GM23338 (cell line): ENCODE measurements around the gene BUB1B. TPM values are rescaled to one million over a fixed set of nuclear protein-coding genes. Genes with fewer than 3 reads are reported as not detected.
A peak's percentile ranks its signal among the peaks of the same experiment; 100 is the strongest.

Experiments
- ATAC-seq: fragments of 200-7000 bp; cut with Tn5 transposase; 3 replicates; pipeline ENCODE4 v1.9.1; 2020
- DNase-seq: peaks from one replicate; pipeline ENCODE4 v3.0.0-alpha.2; 2015; ENCODE audit warnings: low spot score
- H2AFZ ChIP-seq: fragments of 200-600 bp; sonication (generic); 2 replicates; pipeline ENCODE4 v1.8.0; 2016; ENCODE audit warnings: antibody characterized with exemption, mild to moderate bottlenecking, moderate library complexity
- H3F3A ChIP-seq: fragments of 200-600 bp; sonication (generic); replicated peaks from 2 replicates; pipeline ENCODE4 v1.8.0; 2017; ENCODE audit warnings: antibody characterized with exemption, mixed run types, low read depth
- H3K27ac ChIP-seq: fragments of 200-600 bp; sonication (generic); 2 replicates; pipeline ENCODE4 v1.6.1; 2016; ENCODE audit warnings: low read depth
- H3K27me3 ChIP-seq: fragments of 200-600 bp; sonication (generic); 2 replicates; pipeline ENCODE4 v1.8.0; 2016; ENCODE audit warnings: mild to moderate bottlenecking, mixed run types, moderate library complexity; ENCODE audit not compliant: insufficient read depth
- H3K36me3 ChIP-seq: fragments of 200-600 bp; sonication (generic); 2 replicates; pipeline ENCODE4 v1.8.0; 2016; ENCODE audit warnings: mild to moderate bottlenecking; ENCODE audit not compliant: insufficient read depth
- H3K4me1 ChIP-seq: fragments of 200-600 bp; sonication (generic); 2 replicates; pipeline ENCODE4 v1.8.0; 2016; ENCODE audit warnings: mild to moderate bottlenecking, moderate library complexity; ENCODE audit not compliant: insufficient read depth
- H3K4me2 ChIP-seq: fragments of 200-600 bp; sonication (generic); 2 replicates; pipeline ENCODE4 v1.7.1; 2017; ENCODE audit warnings: mixed run types
- H3K4me3 ChIP-seq: fragments of 200-600 bp; sonication (generic); 2 replicates; pipeline ENCODE4 v1.6.1; 2016; ENCODE audit warnings: mixed run types
- H3K79me2 ChIP-seq: fragments of 200-600 bp; sonication (generic); replicated peaks from 2 replicates; pipeline ENCODE4 v1.8.0; 2017; ENCODE audit warnings: mild to moderate bottlenecking; ENCODE audit not compliant: insufficient read depth
- H3K9me2 ChIP-seq: fragments of 200-600 bp; sonication (generic); 2 replicates; pipeline ENCODE4 v1.8.0; 2017; ENCODE audit not compliant: insufficient read depth
- H4K20me1 ChIP-seq: fragments of 200-600 bp; sonication (generic); replicated peaks from 2 replicates; pipeline ENCODE4 v1.8.0; 2017; ENCODE audit warnings: mild to moderate bottlenecking; ENCODE audit not compliant: insufficient read depth
- H3K27ac Mint-ChIP-seq: 2 replicates; pipeline ENCODE4 v1.8.0; 2020; ENCODE audit warnings: inconsistent platforms, mild to moderate bottlenecking, moderate library complexity, mixed read lengths
- H3K27me3 Mint-ChIP-seq: 3 replicates; pipeline ENCODE4 v1.8.0; 2022; ENCODE audit warnings: low read depth, mild to moderate bottlenecking, moderate library complexity, mixed read lengths, inconsistent platforms; ENCODE audit not compliant: insufficient read depth, poor library complexity
- H3K36me3 Mint-ChIP-seq: 3 replicates; pipeline ENCODE4 v1.8.0; 2021; ENCODE audit warnings: low read depth, mild to moderate bottlenecking, inconsistent platforms, moderate library complexity, mixed read lengths
- H3K4me1 Mint-ChIP-seq: 3 replicates; pipeline ENCODE4 v1.8.0; 2020; ENCODE audit warnings: mild to moderate bottlenecking, inconsistent platforms, mixed read lengths
- H3K4me3 Mint-ChIP-seq: 3 replicates; pipeline ENCODE4 v1.8.0; 2021; ENCODE audit warnings: moderate library complexity, mild to moderate bottlenecking, inconsistent platforms, mixed read lengths
- H3K9me3 Mint-ChIP-seq: 3 replicates; pipeline ENCODE4 v1.8.0; 2020; ENCODE audit warnings: moderate library complexity, mild to moderate bottlenecking, inconsistent platforms, mixed read lengths
- CREB1 ChIP-seq: fragments of 250-450 bp; sonication (Bioruptor Pico); IDR thresholded peaks from 2 replicates; pipeline ENCODE4 v1.5.0; 2020; ENCODE audit warnings: low read depth, mild to moderate bottlenecking, moderate library complexity
- EZH2 ChIP-seq: fragments of 200-600 bp; sonication (generic); IDR thresholded peaks from one replicate; pipeline ENCODE4 v1.8.0; 2017; ENCODE audit warnings: antibody characterized with exemption, mild to moderate bottlenecking, low read depth; ENCODE audit not compliant: unreplicated experiment
- EZH2phosphoT487 ChIP-seq: fragments of 200-600 bp; sonication (generic); IDR thresholded peaks from one replicate; pipeline ENCODE4 v1.8.1; 2018; ENCODE audit warnings: antibody characterized with exemption; ENCODE audit not compliant: unreplicated experiment
- NANOG ChIP-seq: IDR thresholded peaks from 2 replicates; pipeline ENCODE4 v1.6.1; 2016; ENCODE audit warnings: antibody characterized with exemption, borderline replicate concordance
- POLR2AphosphoS5 ChIP-seq: IDR thresholded peaks from 2 replicates; pipeline ENCODE4 v1.6.1; 2016; ENCODE audit warnings: antibody characterized with exemption, low read depth
- STAT1 ChIP-seq: IDR thresholded peaks from one replicate; pipeline ENCODE4 v1.6.1; 2016; ENCODE audit warnings: antibody characterized with exemption; ENCODE audit not compliant: unreplicated experiment
- ZNF114 ChIP-seq: fragments of 250-450 bp; sonication (Bioruptor Pico); IDR thresholded peaks from 2 replicates; pipeline ENCODE4 v1.5.0; 2020; ENCODE audit warnings: mild to moderate bottlenecking, moderate library complexity
- ZNF331 ChIP-seq: fragments of 250-450 bp; sonication (Bioruptor Pico); IDR thresholded peaks from 2 replicates; pipeline ENCODE4 v1.5.0; 2020; ENCODE audit warnings: low read depth, mild to moderate bottlenecking, moderate library complexity
- polyA plus RNA-seq: library from polyadenylated mRNA; unstranded; fragments of >200 nt; fragmentation: Nextera tagmentation; extraction: Ambion mirVana; gene quantifications from 2 replicates; pipeline ENCODE4 v1.2.1, GENCODE V29; 2016
- total RNA-seq: library from RNA; depleted of rRNA; stranded (reverse); fragments of >200 nt; shearing (Covaris generic); gene quantifications from 2 replicates; pipeline ENCODE4 v1.2.3, GENCODE V29; 2014
- TF ChIP-seq, protein P1 (sequence below): IDR thresholded peaks from one replicate; pipeline ENCODE4 v1.6.1; 2018; ENCODE audit warnings: antibody characterized with exemption; ENCODE audit not compliant: unreplicated experiment
- TF ChIP-seq, protein P2 (sequence below), 2 experiments: fragments of 200-600 bp in 1 of 2; sonication (generic) in 1 of 2; conservative IDR thresholded peaks; 2 replicates each; pipeline versions ENCODE4 v1.5.1 to v1.6.1; 2016 to 2017; ENCODE audit warnings: antibody characterized with exemption in 2 of 2, low read depth in 2 of 2, mild to moderate bottlenecking in 2 of 2, moderate library complexity in 1 of 2
- TF ChIP-seq, protein P3 (sequence below): IDR thresholded peaks from 2 replicates; pipeline ENCODE4 v1.6.1; 2016; ENCODE audit warnings: antibody characterized with exemption

Gene BUB1B
- total and polyA plus RNA-seq, 2 experiments from 2014 or later: 77.7 to 160 TPM

DNA sequence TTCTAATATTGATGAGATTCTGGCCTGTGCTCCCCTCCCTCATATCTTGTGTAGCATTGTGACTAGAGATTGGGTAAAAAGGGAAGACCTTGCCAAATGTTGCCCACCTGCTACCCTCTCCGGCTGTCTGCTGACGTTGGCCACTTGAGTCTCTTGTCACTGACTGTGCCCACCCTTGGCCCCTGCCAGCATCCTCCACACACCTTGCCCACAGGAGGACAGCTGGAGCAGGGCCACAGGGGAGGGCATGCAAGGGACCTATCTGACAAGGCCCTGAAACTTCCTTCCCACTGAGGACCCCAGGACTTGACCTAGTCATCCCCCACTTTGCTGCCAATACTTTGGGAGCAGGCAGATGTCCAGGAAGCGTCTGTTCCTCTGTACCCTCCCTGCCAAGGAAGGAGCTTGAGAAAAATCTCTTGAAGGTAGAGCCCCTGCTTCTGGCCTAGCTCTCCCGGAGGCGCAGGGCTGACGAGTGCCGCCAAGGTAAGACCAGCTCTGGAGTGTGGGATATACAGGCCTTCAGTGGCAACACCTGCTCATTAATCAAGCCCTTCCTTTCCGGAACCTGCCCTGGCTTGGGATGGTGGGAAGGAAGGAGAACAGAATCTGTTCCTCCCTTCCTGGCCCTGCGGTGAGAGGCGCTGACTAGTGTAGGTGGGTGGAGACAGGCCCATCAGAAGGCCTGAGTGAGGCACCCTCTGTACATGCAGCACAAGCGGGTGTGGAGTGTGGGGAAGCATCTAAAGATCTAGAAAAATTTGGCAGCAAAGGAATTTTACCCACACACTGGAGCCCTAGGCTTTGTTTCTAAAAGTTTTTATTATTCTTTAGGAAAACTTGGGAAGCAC is 73.1 kb downstream of the BUB1B start:
- Mint-ChIP-seq H3K27me3 (peaks cover 13% of the 10 kb centered on the region), H3K4me3 (no peak overlapping the region), H3K4me1 (peaks cover 18% of the 10 kb centered on the region), H3K36me3 (peaks cover 3% of the 10 kb centered on the region; the same call in 1 of the 3 replicates), H3K9me3 (no peaks in the 10 kb centered on the region), H3K27ac (peak overlapping the region; percentile 81)
- no peak overlapping the region for H3K4me2 ChIP-seq
- no peak overlapping the region for H2AFZ ChIP-seq
- H3K27ac ChIP-seq: peak overlapping the region; percentile 45; the same call in 1 of the 2 replicates
- H3K4me3 ChIP-seq: no peak overlapping the region
- H3F3A ChIP-seq: peaks cover 21% of the 10 kb centered on the region; the same call in 1 of the 2 replicates
- TF ChIP-seq, protein P1, sequence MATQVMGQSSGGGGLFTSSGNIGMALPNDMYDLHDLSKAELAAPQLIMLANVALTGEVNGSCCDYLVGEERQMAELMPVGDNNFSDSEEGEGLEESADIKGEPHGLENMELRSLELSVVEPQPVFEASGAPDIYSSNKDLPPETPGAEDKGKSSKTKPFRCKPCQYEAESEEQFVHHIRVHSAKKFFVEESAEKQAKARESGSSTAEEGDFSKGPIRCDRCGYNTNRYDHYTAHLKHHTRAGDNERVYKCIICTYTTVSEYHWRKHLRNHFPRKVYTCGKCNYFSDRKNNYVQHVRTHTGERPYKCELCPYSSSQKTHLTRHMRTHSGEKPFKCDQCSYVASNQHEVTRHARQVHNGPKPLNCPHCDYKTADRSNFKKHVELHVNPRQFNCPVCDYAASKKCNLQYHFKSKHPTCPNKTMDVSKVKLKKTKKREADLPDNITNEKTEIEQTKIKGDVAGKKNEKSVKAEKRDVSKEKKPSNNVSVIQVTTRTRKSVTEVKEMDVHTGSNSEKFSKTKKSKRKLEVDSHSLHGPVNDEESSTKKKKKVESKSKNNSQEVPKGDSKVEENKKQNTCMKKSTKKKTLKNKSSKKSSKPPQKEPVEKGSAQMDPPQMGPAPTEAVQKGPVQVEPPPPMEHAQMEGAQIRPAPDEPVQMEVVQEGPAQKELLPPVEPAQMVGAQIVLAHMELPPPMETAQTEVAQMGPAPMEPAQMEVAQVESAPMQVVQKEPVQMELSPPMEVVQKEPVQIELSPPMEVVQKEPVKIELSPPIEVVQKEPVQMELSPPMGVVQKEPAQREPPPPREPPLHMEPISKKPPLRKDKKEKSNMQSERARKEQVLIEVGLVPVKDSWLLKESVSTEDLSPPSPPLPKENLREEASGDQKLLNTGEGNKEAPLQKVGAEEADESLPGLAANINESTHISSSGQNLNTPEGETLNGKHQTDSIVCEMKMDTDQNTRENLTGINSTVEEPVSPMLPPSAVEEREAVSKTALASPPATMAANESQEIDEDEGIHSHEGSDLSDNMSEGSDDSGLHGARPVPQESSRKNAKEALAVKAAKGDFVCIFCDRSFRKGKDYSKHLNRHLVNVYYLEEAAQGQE: no peak
- TF ChIP-seq ZNF114 (CRISPR knock-in tag) (no peak), CREB1 (CRISPR knock-in tag) (no peak), NANOG (no peak), ZNF331 (CRISPR knock-in tag) (no peak), STAT1 (no peak), POLR2AphosphoS5 (no peak)
- TF ChIP-seq, protein P2, sequence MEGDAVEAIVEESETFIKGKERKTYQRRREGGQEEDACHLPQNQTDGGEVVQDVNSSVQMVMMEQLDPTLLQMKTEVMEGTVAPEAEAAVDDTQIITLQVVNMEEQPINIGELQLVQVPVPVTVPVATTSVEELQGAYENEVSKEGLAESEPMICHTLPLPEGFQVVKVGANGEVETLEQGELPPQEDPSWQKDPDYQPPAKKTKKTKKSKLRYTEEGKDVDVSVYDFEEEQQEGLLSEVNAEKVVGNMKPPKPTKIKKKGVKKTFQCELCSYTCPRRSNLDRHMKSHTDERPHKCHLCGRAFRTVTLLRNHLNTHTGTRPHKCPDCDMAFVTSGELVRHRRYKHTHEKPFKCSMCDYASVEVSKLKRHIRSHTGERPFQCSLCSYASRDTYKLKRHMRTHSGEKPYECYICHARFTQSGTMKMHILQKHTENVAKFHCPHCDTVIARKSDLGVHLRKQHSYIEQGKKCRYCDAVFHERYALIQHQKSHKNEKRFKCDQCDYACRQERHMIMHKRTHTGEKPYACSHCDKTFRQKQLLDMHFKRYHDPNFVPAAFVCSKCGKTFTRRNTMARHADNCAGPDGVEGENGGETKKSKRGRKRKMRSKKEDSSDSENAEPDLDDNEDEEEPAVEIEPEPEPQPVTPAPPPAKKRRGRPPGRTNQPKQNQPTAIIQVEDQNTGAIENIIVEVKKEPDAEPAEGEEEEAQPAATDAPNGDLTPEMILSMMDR (conservative IDR thresholded peaks at IDR 0.05; ENCODE audit: low read depth in 2 of 2): no peak
- ATAC-seq (no peak), DNase-seq (no peak)
- H4K20me1 ChIP-seq: no peaks in the 10 kb centered on the region
- peaks cover 8% of the 10 kb centered on the region; the same call in 1 of the 2 replicates for H3K27me3 ChIP-seq
- no peaks in the 10 kb centered on the region for H3K9me2 ChIP-seq
- peaks cover 7% of the 10 kb centered on the region for H3K4me1 ChIP-seq
- H3K79me2 ChIP-seq: 0 out of 2 replicates have a peak, but pooled peaks cover 3% of the 10 kb centered on the region
- peaks cover 8% of the 10 kb centered on the region for H3K36me3 ChIP-seq

DNA sequence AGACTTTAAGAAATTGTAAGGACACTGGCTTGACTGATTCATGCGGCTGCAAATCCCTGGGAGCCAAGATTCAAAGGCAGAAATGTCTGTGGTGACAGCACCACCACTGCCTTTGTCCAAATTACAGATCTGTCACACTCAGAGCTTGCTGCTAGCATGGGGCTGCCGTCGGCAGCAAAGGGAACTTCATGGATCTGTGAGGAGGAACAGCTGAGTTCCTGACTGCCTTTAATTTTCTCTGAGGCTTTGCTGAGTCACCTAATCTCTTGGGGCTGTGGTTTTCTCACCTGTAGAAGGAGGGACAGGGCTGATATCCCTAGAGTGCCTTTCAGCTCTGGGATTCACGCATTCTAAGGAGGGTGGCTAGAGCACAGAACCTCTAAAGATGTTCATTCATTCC is 73.9 kb downstream of the BUB1B start:
- Mint-ChIP-seq H3K36me3 (peaks cover under 1% of the 10 kb centered on the region; the same call in 1 of the 3 replicates), H3K4me3 (no peak overlapping the region), H3K27ac (no peak overlapping the region; the same call in 1 of the 2 replicates), H3K9me3 (no peaks in the 10 kb centered on the region), H3K27me3 (peaks cover 13% of the 10 kb centered on the region), H3K4me1 (peaks cover 24% of the 10 kb centered on the region)
- Histone ChIP-seq H3K9me2 (no peaks in the 10 kb centered on the region), H3K27me3 (peaks cover 8% of the 10 kb centered on the region; the same call in 1 of the 2 replicates), H3K4me3 (no peak overlapping the region), H4K20me1 (no peaks in the 10 kb centered on the region), H3K4me1 (peaks cover 14% of the 10 kb centered on the region), H3K79me2 (0 out of 2 replicates have a peak, but pooled peaks cover 3% of the 10 kb centered on the region), H3F3A (peaks cover 24% of the 10 kb centered on the region; the same call in 1 of the 2 replicates), H3K4me2 (no peak overlapping the region), H3K27ac (0 out of 2 replicates have a peak overlapping the region, but pooled peaks have one; percentile 27), H3K36me3 (peaks cover 4% of the 10 kb centered on the region), H2AFZ (no peak overlapping the region)
- ATAC-seq: no peak
- DNase-seq: no peak
- TF ChIP-seq CREB1 (CRISPR knock-in tag): no peak
- TF ChIP-seq, protein P3, sequence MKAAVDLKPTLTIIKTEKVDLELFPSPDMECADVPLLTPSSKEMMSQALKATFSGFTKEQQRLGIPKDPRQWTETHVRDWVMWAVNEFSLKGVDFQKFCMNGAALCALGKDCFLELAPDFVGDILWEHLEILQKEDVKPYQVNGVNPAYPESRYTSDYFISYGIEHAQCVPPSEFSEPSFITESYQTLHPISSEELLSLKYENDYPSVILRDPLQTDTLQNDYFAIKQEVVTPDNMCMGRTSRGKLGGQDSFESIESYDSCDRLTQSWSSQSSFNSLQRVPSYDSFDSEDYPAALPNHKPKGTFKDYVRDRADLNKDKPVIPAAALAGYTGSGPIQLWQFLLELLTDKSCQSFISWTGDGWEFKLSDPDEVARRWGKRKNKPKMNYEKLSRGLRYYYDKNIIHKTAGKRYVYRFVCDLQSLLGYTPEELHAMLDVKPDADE: no peak
- TF ChIP-seq NANOG: no peak
- no peak for TF ChIP-seq EZH2phosphoT487
- TF ChIP-seq, protein P1: no peak
- no peak for TF ChIP-seq EZH2
- no peak for TF ChIP-seq ZNF114 (CRISPR knock-in tag)
